ENCODE measurements around the gene ST6GALNAC2.
"Not testable (repeated sequence)": the region's sequence is repeated elsewhere in the genome, so short reads cannot be mapped to it uniquely, and the experiment has no call there.

DNA sequence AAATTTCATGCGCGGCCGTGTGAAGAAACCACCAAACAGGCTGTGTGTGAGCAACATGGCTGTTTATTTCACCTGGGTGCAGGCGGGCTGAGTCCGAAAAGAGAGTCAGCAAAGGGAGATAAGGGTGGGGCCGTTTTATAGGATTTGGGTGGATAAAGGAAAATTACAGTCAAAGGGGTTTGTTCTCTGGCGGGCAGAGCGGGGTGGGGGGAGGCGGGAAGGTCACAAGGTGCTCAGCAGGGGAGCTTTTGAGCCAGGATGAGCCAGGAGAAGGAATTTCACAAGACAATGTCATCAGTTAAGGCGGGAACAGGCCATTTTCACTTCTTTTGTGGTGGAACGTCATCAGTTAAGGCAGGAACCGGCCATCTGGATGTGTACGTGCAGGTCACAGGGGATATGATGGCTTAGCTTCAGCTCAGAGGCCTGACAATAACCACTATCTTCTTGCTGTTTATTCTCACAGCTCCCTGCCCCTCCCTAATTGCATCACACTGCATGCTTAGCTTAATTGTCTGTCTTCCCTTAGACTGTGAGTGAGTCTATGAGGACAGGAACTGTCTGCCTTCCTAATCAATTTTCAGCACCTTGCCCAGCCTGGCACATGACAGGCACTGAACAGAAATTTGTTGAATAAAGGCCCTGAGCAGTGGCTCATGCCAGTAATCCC lies 25.6 kb upstream of the ST6GALNAC2 start:
- TF ChIP-seq, protein P1, sequence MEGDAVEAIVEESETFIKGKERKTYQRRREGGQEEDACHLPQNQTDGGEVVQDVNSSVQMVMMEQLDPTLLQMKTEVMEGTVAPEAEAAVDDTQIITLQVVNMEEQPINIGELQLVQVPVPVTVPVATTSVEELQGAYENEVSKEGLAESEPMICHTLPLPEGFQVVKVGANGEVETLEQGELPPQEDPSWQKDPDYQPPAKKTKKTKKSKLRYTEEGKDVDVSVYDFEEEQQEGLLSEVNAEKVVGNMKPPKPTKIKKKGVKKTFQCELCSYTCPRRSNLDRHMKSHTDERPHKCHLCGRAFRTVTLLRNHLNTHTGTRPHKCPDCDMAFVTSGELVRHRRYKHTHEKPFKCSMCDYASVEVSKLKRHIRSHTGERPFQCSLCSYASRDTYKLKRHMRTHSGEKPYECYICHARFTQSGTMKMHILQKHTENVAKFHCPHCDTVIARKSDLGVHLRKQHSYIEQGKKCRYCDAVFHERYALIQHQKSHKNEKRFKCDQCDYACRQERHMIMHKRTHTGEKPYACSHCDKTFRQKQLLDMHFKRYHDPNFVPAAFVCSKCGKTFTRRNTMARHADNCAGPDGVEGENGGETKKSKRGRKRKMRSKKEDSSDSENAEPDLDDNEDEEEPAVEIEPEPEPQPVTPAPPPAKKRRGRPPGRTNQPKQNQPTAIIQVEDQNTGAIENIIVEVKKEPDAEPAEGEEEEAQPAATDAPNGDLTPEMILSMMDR (IDR thresholded peaks at IDR 0.05): not testable (repeated sequence)
- TF ChIP-seq POLR2A, POLR2AphosphoS5, EP300 (IDR thresholded peaks at IDR 0.05): not testable (repeated sequence)
